IPS DF 19.7 (cell line): Measurements from ENCODE around the gene TNKS1BP1.
"Not testable (repeated sequence)": the region's sequence is repeated elsewhere in the genome, so short reads cannot be mapped to it uniquely, and the experiment has no call there.

Source experiments
- DNase-seq: peaks from one replicate; pipeline ENCODE4 v3.0.0-alpha.2; 2013; ENCODE audit warnings: low read depth, low spot score

The TNKS1BP1 gene

GRCh38 chr11:57324886-57325734 lies at the start of gene TNKS1BP1:
Gene TNKS1BP1, minus strand, starts transcription at chr11:57324952. Its CDS starts 3,067 bp downstream, at chr11:57321885.
- peak; percentile 88 for DNase-seq

- DNase-seq, result no peak
Observed at GRCh38 chr11:57373146-57373545, 48.4 kb upstream of the TNKS1BP1 start.

DNA sequence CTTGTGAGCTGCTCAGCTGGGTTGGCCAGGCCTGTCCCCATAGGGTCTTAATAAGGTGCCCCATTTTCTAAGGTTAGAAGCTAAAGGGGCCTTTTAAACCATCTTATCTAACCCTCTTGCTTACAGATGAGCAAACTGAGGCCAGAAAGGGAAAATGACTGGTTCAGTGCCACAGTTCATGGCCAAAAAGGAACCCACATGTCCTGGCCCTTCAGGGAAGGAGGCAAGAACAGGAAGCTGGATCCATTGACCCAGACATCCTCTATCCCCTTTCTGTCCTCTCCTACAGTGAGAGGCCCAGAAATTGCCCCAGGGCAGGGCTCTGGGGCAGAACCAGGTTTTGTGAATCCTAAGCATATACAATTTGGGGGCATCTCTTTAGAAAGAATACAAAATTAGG lies 46.2 kb upstream of the TNKS1BP1 start:
- no peak for DNase-seq

- DNase-seq, result no peak
Observed at GRCh38 chr11:57370251-57370650, 45.5 kb upstream of the TNKS1BP1 start.

DNA sequence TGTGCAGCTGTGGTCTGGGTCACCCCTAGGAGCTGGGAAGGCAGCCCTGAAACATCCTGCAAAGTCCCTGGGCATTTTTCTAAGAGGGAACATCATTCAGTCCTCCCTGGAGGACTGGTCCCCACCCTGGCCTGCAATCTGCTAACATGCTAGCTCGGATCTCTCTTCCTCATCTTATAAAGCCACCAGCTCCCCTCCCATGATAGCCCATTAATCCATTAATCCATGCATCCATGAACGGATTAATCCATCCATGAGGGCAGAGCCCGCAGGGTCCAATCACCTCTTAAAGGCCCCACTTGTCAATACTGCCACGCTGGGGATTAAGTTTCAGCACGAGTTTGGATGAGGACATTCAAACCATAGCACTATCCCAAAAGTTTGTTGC lies 44.1 kb upstream of the TNKS1BP1 start:
- no peak for DNase-seq

DNA sequence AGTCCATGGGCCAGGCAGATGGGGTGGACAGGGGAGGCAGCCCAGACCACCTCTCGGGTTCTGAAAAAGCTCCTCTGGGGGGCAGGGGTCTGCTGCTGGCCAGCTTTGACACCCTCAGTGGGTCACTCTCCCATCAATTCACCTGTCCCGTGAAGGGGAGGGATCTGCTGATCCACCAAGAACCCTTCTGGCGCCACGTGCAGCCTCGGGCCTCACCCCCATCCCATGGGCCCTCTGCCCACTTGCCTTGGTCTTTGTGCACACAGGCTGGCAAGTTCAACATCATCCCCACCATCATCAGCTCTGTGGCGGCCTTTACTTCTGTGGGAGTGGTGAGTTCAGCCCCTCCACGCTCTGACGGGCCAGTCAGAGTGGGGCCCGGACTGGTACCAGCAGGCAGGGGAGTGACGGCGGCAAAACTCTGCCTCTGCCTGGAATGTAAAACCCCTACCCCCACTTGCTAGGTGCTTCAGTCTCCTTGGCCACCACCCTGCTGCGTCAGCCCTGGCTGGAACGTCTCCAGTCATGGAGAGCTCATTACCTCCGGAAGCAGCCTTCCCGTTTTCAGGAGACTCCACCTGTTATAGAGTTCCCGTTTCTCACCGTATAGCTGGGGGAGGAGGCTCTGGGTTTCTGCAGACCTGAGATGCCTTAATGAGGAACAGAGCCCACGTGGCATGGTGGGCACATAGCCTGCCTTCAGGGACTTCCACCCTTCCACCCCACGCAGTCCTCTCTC lies 43.5 kb upstream of the TNKS1BP1 start:
- no peak for DNase-seq

DNA sequence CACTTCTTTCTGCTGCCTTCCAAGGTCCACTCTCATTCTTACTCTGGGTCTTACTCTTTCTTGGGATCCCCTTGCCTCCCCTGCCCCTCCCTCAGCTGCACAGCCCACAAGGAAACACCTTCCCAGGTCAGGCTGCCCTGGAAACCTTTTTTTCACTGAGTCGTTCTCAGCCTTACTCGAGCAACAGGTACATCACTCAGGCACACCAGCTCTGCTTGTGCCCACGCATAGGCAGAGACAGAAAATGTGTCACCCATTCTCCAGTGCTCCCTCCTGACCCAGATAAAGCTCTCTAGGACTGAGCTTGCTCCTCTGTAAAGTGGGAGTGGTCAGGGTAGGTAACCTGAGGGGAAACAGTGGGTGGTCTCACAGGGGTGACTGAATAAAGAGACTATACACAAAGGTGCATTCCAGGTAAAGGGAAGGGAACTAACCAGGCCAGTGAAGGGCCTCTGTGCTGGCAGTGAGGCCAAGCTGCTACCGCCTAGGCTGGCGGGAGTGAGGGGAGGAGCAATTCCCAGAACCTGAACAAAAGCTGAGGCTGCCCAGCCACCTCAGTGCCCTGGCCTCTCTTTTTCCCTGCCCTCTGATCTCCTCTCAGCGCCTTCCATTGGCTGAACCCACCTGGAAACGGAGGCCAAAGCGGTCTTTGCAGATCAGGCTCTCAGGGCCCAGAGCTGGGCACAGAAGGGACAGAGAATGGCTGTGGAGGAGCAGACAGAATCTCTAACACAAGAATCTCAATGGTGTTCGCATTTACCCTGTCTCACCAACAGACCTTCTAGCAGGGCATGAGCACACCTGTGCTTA lies 40.3 kb upstream of the TNKS1BP1 start:
- peak; percentile 52 for DNase-seq

GRCh38 chr11:57363131-57364080 lies 38.7 kb upstream of the TNKS1BP1 start:
- DNase-seq, result no peak

GRCh38 chr11:57361926-57362325 lies 37.2 kb upstream of the TNKS1BP1 start:
- DNase-seq, result no peak

DNA sequence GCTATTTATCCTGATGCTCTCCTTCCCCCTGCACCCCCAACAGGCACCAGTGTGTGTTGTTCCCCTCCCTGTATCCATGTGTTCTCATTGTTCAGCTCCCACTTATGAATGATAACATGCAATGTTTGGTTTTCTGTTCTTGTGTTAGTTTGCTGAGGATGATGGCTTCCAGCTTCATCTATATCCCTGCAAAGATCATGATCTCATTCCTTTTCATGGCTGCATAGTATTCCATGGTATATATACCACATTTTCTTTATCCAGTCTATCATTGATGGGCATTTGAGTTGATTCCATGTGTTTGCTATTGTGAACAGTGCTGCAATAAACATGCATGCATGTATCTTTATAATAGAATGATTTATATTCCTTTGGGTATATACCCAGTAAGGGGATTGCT lies 36.7 kb upstream of the TNKS1BP1 start:
- not testable (repeated sequence) for DNase-seq

DNA sequence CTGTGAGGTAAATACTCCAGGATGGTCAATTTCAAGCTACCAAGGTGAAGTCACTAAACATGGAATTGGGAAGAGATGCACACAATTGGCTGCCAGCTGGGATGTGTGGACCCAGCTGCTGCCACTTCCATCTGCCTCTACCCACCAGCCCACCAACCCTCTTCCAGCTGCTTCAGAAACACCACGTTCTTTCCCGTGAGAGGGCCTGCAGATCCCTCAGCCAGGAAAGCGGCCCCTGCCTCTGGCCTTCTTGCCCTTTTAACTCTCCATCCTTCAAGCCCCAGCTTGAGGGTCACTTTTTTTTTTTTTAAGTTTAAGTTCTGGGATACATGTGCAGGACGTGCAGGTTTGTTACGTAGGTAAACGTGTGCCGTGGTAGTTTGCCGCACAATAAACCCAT lies 36.2 kb upstream of the TNKS1BP1 start:
- no peak for DNase-seq

- DNase-seq, result no peak
Observed at GRCh38 chr11:57359896-57360690, 35.3 kb upstream of the TNKS1BP1 start.

DNA sequence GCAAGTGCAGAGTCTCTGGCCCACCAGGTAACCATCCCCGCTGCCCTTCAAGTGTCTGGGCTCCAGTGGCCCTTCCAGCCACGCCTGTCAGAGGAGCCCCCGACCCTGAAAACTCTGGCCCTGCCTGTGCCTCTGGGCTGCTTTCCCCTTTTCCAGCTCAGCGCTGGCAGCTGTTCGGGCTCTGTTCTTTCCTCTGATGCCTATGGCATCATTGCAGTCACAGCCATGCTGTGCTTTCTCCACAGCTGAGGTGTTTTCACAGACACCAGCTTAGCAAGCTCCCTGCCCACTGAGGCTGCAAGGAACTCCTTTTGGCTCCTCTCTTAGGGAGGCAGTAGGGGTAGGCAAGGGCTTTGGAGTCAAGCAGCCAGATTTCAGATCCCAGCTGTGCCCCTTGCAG lies 34.6 kb upstream of the TNKS1BP1 start:
- no peak for DNase-seq

GRCh38 chr11:57358991-57359390 lies 34.2 kb upstream of the TNKS1BP1 start:
- no peak for DNase-seq

DNA sequence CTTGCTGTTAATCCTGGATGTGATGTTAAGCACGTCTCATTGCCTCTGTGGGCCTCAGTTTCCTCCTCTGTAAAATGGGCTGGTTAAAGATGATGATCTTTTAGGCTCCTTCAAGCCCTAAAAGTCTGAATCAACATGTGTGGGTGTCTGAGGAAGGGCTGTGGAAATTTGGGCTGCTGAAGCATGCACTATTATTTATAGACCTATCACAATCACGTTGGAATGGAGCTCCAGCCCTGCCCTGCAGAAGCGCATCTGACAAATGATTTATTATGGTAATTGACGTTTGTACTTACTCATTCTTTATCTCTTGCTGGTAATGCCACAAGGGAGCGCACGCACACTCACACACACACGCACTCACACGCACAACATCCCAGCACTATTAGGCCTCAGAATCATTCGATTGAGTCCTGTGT lies 33.8 kb upstream of the TNKS1BP1 start:
- no peak for DNase-seq

- DNase-seq, result no peak
Observed at GRCh38 chr11:57357856-57358255, 33.1 kb upstream of the TNKS1BP1 start.

DNA sequence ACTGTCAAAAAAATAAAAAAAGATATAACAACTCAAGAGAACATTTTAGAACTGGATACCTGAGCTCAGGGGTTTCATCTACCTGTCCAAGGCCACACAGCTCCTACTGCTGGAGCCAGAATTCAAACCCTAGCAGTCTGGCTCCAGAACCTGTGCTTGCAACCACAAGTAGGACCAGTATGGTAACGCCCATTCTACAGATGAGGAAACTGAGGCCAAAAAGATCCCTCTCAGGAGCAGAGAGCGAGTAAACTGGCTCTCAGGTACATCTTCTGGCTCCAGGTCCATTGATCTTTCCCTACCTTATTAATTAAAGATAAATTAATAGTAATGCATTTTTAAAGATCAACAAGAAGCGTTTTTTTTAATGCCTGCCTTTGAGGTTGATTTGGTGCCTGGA lies 32.6 kb upstream of the TNKS1BP1 start:
- DNase-seq, result no peak

GRCh38 chr11:57356268-57356667 lies 31.5 kb upstream of the TNKS1BP1 start:
- DNase-seq, result no peak

GRCh38 chr11:57354699-57355098 lies 29.9 kb upstream of the TNKS1BP1 start:
- DNase-seq, result no peak

- DNase-seq, result no peak
Observed at GRCh38 chr11:57353852-57354251, 29.1 kb upstream of the TNKS1BP1 start.
